ENCODE data around the gene SMG9.

DNA sequence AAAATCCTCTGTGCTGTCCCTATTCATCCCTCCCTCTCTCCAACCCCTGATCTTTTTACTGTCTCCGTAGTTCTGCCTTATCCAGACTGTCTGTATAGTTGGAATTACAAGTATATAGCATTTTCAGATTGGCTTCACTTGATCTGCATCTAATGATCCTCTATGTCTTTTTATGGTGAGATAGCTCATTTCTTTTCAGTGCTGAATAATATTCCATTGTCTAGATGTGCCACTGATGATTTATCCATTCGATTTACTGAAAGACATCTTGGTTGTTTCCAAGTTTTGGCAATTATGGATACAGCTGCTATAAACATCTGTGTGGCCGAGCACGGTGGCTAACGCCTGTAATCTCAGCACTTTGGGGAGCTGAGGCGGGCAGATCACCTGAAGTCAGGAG is 19.7 kb downstream of the SMG9 start:
- TF ChIP-seq, protein P1, sequence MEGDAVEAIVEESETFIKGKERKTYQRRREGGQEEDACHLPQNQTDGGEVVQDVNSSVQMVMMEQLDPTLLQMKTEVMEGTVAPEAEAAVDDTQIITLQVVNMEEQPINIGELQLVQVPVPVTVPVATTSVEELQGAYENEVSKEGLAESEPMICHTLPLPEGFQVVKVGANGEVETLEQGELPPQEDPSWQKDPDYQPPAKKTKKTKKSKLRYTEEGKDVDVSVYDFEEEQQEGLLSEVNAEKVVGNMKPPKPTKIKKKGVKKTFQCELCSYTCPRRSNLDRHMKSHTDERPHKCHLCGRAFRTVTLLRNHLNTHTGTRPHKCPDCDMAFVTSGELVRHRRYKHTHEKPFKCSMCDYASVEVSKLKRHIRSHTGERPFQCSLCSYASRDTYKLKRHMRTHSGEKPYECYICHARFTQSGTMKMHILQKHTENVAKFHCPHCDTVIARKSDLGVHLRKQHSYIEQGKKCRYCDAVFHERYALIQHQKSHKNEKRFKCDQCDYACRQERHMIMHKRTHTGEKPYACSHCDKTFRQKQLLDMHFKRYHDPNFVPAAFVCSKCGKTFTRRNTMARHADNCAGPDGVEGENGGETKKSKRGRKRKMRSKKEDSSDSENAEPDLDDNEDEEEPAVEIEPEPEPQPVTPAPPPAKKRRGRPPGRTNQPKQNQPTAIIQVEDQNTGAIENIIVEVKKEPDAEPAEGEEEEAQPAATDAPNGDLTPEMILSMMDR (IDR thresholded peaks at IDR 0.05 in 4 of 5, conservative IDR thresholded peaks at IDR 0.05 in 1 of 5), result no peak
- no peak for TF ChIP-seq POLR2A (IDR thresholded peaks at IDR 0.05)

Measured in gastrocnemius medialis (tissue), 4 donors.